ENCODE measurements around the gene KLHL13.

GRCh38 chrX:117936118-117936517, 180.5 kb downstream of the KLHL13 start:
- TF ChIP-seq, protein P1, sequence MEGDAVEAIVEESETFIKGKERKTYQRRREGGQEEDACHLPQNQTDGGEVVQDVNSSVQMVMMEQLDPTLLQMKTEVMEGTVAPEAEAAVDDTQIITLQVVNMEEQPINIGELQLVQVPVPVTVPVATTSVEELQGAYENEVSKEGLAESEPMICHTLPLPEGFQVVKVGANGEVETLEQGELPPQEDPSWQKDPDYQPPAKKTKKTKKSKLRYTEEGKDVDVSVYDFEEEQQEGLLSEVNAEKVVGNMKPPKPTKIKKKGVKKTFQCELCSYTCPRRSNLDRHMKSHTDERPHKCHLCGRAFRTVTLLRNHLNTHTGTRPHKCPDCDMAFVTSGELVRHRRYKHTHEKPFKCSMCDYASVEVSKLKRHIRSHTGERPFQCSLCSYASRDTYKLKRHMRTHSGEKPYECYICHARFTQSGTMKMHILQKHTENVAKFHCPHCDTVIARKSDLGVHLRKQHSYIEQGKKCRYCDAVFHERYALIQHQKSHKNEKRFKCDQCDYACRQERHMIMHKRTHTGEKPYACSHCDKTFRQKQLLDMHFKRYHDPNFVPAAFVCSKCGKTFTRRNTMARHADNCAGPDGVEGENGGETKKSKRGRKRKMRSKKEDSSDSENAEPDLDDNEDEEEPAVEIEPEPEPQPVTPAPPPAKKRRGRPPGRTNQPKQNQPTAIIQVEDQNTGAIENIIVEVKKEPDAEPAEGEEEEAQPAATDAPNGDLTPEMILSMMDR (IDR thresholded peaks at IDR 0.05), result no peak
- no peak for TF ChIP-seq ZFX (IDR thresholded peaks at IDR 0.05; ENCODE audit: borderline replicate concordance)
